Measurements from ENCODE around the gene RAB44. TPM values are rescaled to one million over a fixed set of nuclear protein-coding genes. Genes with fewer than 3 reads are reported as not detected.
"Not testable (repeated sequence)": the region's sequence is repeated elsewhere in the genome, so short reads cannot be mapped to it uniquely, and the experiment has no call there.

The RAB44 gene
- total RNA-seq, 1 donor from 2014 or later = 0.16 TPM

- TF ChIP-seq EZH2 (IDR thresholded peaks at IDR 0.05; ENCODE audit: insufficient read depth, low read length) (no peak), CTCF (IDR thresholded peaks at IDR 0.05; ENCODE audit: insufficient read depth, low read depth, low read length) (no peak)
- Histone ChIP-seq H3K9me3 (ENCODE audit: insufficient read depth, low read depth, low read length) (no peaks in the 10 kb centered on the region), H4K20me1 (ENCODE audit: insufficient read depth, low read length) (no peaks in the 10 kb centered on the region), H3K9ac (ENCODE audit: low read length) (no peak overlapping the region), H3K4me2 (ENCODE audit: low read length) (no peak overlapping the region), H3K79me2 (ENCODE audit: insufficient read depth, low read length) (no peaks in the 10 kb centered on the region), H3K27me3 (ENCODE audit: insufficient read depth, low read length) (no peaks in the 10 kb centered on the region), H3K27ac (ENCODE audit: low read depth, low read length) (no peak overlapping the region), H3K4me1 (ENCODE audit: insufficient read depth, low read length) (no peaks in the 10 kb centered on the region), H3K4me3 (ENCODE audit: insufficient read depth, low read depth, low read length) (no peak overlapping the region), H2AFZ (ENCODE audit: low read depth, low read length) (no peak overlapping the region), H3K36me3 (ENCODE audit: insufficient read depth, low read length) (no peaks in the 10 kb centered on the region)
- Mint-ChIP-seq H3K9me3 (ENCODE audit: unreplicated experiment) (no peaks in the 10 kb centered on the region), H3K4me1 (ENCODE audit: low read depth, unreplicated experiment) (peaks cover 10% of the 10 kb centered on the region), H3K27ac (ENCODE audit: unreplicated experiment) (no peak overlapping the region), H3K36me3 (ENCODE audit: low read depth, unreplicated experiment) (peaks cover 3% of the 10 kb centered on the region), H3K27me3 (ENCODE audit: low read depth, unreplicated experiment) (peaks cover 35% of the 10 kb centered on the region), H3K4me3 (ENCODE audit: unreplicated experiment) (no peak overlapping the region)
- FAIRE-seq = no peak
- DNase-seq (ENCODE audit: low read depth) = no peak
These were observed 24.7 kb downstream of the RAB44 start for GRCh38 chr6:36722365-36722764.

GRCh38 chr6:36722879-36723278 lies 25.3 kb downstream of the RAB44 start:
- Histone ChIP-seq H3K27ac (ENCODE audit: low read depth, low read length) (no peak overlapping the region), H3K4me2 (ENCODE audit: low read length) (no peak overlapping the region), H3K4me3 (ENCODE audit: insufficient read depth, low read depth, low read length) (no peak overlapping the region), H3K4me1 (ENCODE audit: insufficient read depth, low read length) (no peaks in the 10 kb centered on the region), H3K79me2 (ENCODE audit: insufficient read depth, low read length) (no peaks in the 10 kb centered on the region), H3K9me3 (ENCODE audit: insufficient read depth, low read depth, low read length) (no peaks in the 10 kb centered on the region), H3K9ac (ENCODE audit: low read length) (no peak overlapping the region), H3K27me3 (ENCODE audit: insufficient read depth, low read length) (no peaks in the 10 kb centered on the region), H2AFZ (ENCODE audit: low read depth, low read length) (no peak overlapping the region), H4K20me1 (ENCODE audit: insufficient read depth, low read length) (no peaks in the 10 kb centered on the region), H3K36me3 (ENCODE audit: insufficient read depth, low read length) (no peaks in the 10 kb centered on the region)
- H3K27me3 Mint-ChIP-seq (ENCODE audit: low read depth, unreplicated experiment) = peaks cover 31% of the 10 kb centered on the region
- H3K27ac Mint-ChIP-seq (ENCODE audit: unreplicated experiment) = no peak overlapping the region
- H3K4me3 Mint-ChIP-seq (ENCODE audit: unreplicated experiment) = no peak overlapping the region
- no peak for TF ChIP-seq CTCF (IDR thresholded peaks at IDR 0.05; ENCODE audit: insufficient read depth, low read depth, low read length)
- no peak for TF ChIP-seq EZH2 (IDR thresholded peaks at IDR 0.05; ENCODE audit: insufficient read depth, low read length)
- H3K9me3 Mint-ChIP-seq (ENCODE audit: unreplicated experiment) = no peaks in the 10 kb centered on the region
- FAIRE-seq (no peak), DNase-seq (ENCODE audit: low read depth) (no peak)
- H3K4me1 Mint-ChIP-seq (ENCODE audit: low read depth, unreplicated experiment) = peaks cover 15% of the 10 kb centered on the region
- H3K36me3 Mint-ChIP-seq (ENCODE audit: low read depth, unreplicated experiment) = peaks cover 3% of the 10 kb centered on the region

- H3K79me2 ChIP-seq (ENCODE audit: insufficient read depth, low read length); FAIRE-seq: not testable (repeated sequence)
These were observed 26.4 kb downstream of the RAB44 start for GRCh38 chr6:36723992-36724391.

More at GRCh38 chr6:36723992-36724391, 26.4 kb downstream of the RAB44 start:
- H3K4me3 Mint-ChIP-seq (ENCODE audit: unreplicated experiment); DNase-seq (ENCODE audit: low read depth); H2AFZ ChIP-seq (ENCODE audit: low read depth, low read length); H3K27ac ChIP-seq (ENCODE audit: low read depth, low read length); H3K4me2 ChIP-seq (ENCODE audit: low read length); H3K9me3 ChIP-seq (ENCODE audit: insufficient read depth, low read depth, low read length); H3K36me3 ChIP-seq (ENCODE audit: insufficient read depth, low read length); H3K4me3 ChIP-seq (ENCODE audit: insufficient read depth, low read depth, low read length); H3K9me3 Mint-ChIP-seq (ENCODE audit: unreplicated experiment); H3K4me1 ChIP-seq (ENCODE audit: insufficient read depth, low read length); H3K27ac Mint-ChIP-seq (ENCODE audit: unreplicated experiment); H4K20me1 ChIP-seq (ENCODE audit: insufficient read depth, low read length); H3K9ac ChIP-seq (ENCODE audit: low read length); H3K27me3 ChIP-seq (ENCODE audit: insufficient read depth, low read length); H3K36me3 Mint-ChIP-seq (ENCODE audit: low read depth, unreplicated experiment): not testable (repeated sequence)
- Mint-ChIP-seq H3K27me3 (ENCODE audit: low read depth, unreplicated experiment) (peaks cover 22% of the 10 kb centered on the region), H3K4me1 (ENCODE audit: low read depth, unreplicated experiment) (peaks cover 23% of the 10 kb centered on the region)

Data from astrocyte (in vitro differentiated cells and primary cell).